LNCaP clone FGC (cell line): ENCODE data around the gene ZNF580.

Source experiments
- DNase-seq: peaks from one replicate; pipeline ENCODE4 v3.0.0-alpha.2; 2011; ENCODE audit warnings: low read depth
- H3K4me3 ChIP-seq: 2 replicates; pipeline ENCODE4 v1.5.1; 2011; ENCODE audit warnings: mild to moderate bottlenecking, low read depth, low read length, control low read depth
- TF ChIP-seq, protein P1 (sequence below): IDR thresholded peaks from 2 replicates; pipeline ENCODE4 v1.5.1; 2012; ENCODE audit warnings: mild to moderate bottlenecking; ENCODE audit not compliant: control insufficient read depth, insufficient read depth; ENCODE audit errors: extremely low read depth

ZNF580 gene

DNA sequence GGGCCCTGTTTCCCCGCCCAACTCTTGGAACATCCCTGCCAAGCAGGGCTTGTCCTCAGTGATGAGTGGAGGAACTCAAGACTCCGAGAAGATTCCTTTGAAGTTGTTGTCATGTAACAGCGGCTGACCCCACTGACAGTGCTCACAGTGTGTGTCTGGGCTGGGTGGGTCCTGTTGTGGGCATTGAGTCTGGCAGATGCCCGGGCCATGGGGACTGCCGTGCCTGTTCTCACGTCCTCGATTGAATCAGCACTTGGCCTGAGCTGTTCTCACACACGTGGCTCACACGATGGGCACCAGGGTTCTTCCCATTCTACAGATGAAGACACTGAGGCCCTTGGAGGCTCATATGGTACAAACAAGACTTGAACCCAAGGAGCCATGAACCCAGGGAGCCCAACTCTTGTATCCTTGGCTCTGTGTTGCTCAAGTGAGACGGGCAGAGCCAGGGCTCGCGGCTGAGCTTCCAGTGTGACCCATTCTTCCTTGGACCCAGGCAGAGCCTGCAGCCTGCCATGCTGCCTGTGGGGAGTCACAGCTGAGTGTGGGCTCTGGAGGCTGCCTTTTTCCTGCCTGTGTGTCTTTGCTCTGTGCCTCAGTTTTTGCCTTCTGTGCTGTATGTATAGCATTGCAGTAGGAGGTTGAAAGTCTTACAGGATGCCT lies 25.7 kb downstream of the ZNF580 start:
- no peak overlapping the region for H3K4me3 ChIP-seq
- no peak for DNase-seq

DNA sequence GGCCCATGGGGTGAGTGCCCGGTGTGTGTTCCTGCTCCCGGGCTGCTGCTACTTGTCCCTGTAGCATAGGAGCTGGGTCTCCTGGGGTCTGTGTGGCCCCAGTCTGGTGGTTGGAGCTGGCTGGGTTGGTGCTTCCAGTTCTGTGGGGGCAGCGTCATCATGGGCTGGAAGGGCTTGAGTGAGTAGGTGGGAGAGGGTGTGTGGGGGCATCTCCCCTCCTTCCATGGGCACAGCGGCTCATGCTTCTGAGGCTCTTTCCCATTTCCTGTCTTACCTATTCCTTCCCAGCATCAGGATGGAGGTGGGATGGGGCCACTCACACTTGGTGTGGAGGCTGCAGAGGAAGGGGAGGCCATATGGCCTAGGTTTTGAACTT lies 26.2 kb downstream of the ZNF580 start:
- TF ChIP-seq, protein P1, sequence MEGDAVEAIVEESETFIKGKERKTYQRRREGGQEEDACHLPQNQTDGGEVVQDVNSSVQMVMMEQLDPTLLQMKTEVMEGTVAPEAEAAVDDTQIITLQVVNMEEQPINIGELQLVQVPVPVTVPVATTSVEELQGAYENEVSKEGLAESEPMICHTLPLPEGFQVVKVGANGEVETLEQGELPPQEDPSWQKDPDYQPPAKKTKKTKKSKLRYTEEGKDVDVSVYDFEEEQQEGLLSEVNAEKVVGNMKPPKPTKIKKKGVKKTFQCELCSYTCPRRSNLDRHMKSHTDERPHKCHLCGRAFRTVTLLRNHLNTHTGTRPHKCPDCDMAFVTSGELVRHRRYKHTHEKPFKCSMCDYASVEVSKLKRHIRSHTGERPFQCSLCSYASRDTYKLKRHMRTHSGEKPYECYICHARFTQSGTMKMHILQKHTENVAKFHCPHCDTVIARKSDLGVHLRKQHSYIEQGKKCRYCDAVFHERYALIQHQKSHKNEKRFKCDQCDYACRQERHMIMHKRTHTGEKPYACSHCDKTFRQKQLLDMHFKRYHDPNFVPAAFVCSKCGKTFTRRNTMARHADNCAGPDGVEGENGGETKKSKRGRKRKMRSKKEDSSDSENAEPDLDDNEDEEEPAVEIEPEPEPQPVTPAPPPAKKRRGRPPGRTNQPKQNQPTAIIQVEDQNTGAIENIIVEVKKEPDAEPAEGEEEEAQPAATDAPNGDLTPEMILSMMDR, result no peak

More for the DNA sequence above, 25.7 kb downstream of the ZNF580 start:
- TF ChIP-seq, protein P1, result no peak

DNA sequence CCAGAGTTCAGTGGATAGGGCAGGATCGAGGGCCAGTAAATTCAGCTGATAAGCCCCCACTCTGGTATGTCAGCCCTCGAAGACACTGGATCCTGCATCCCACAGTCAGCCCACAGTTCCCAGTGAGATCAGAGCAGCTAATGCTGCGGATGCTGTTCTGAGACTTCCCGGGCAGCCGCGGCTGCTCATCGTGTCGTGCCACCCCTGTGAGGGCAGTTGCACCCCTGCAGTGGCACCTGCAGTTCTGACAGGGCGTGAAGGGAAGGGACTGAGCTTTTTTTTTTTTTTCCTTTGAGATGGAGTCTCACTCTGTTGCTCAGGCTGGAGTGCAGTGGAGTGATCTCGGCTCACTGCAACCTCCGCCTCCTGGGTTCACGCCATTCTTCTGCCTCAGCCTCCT lies 26.7 kb downstream of the ZNF580 start:
- TF ChIP-seq, protein P1, result no peak
- no peak overlapping the region for H3K4me3 ChIP-seq
- no peak for DNase-seq

More for the DNA sequence above, 26.2 kb downstream of the ZNF580 start:
- no peak for DNase-seq
- no peak overlapping the region for H3K4me3 ChIP-seq

DNA sequence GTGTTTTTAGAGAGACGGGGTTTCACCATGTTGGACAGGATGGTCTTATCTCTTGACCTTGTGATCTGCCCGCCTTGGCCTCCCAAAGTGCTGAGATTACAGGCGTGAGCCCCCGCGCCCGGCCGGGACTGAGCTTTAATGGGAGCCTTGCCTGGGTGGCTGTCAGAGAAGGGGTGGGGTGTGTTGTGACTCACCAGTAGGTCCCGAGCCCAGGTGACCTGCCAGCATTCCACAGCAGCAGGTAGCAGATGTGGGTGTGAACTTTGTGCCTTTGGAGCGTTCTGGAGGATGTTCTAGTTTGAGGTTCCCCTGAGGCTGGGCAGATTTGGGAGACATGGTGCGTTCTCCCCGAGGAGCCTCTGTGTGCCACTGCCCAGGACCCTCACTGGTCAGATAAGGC lies 27.2 kb downstream of the ZNF580 start:
- DNase-seq, result no peak
- no peak overlapping the region for H3K4me3 ChIP-seq
- TF ChIP-seq, protein P1, result no peak

DNA sequence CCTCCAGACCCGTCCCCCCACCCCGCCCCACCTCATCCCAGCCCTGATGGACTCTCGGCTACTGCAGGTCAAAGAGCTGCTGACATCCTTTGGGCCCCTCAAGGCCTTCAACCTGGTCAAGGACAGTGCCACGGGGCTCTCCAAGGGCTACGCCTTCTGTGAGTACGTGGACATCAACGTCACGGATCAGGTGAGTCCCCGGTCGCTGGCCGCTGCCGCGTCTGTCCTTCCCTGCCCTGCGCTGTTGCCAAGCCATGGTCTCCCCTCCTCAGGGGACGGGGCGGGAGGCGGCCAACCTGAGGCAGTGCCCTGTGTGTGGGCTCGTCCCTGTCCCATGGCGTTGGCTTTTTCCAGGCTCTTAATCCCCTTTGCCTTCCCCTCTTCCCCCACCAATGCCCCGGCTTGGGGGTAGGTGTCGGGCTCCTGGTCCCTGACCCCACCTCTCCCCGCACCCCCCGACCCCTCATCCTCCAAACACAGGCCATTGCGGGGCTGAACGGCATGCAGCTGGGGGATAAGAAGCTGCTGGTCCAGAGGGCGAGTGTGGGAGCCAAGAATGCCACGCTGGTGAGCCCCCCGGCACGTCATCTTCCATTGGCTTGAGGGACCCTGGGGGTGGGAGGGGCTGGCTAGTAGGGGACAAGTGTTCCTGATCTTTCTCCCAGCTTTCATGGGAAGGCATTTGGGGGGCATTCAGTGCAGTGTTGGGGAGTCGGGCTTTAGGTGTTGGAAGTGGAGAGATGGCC lies 28.0 kb downstream of the ZNF580 start:
- H3K4me3 ChIP-seq, result no peak overlapping the region
- DNase-seq, result no peak
- TF ChIP-seq, protein P1, result no peak

DNA sequence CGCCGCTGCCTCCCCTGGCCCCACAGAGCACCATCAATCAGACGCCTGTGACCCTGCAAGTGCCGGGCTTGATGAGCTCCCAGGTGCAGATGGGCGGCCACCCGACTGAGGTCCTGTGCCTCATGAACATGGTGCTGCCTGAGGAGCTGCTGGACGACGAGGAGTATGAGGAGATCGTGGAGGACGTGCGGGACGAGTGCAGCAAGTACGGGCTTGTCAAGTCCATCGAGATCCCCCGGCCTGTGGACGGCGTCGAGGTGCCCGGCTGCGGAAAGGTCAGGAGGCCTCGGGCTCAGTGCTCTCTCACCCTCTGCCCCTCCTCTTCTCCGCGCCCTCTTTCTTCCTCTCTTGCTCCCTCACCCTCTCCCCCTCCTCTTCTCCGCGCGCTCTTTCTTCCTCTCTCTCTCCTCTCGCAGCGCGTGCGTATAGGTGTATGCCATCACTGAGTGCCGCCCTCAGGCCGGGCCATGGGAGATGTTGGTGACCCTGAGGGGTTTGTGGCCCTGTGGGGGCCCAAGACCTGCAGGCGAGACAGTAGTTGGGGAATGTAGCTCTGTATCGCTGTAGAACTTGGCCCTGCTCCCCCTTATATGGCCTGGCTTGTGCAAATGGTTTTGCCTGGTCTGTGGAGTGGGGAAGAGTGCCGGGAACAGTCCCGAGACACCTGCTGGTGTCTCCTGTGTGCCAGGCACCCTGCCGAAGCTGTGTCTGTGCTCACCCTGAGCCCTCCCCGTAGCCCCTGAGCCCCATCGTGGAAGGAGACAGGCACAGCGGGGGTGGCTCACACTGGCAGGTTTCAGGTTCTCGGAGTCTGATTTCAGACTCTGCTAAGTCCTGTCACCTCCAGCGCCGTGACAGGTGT lies 28.8 kb downstream of the ZNF580 start:
- DNase-seq, result no peak
- TF ChIP-seq, protein P1, result no peak
- no peak overlapping the region for H3K4me3 ChIP-seq
